HEK293 (cell line): Measurements from ENCODE around the gene ZFP36.

Experiments
- CTCF ChIA-PET: fragments of 350-600 bp; formaldehyde crosslinking; extraction: SDS; loops from one replicate; lab custom pipeline; 2021; ENCODE audit warnings: antibody characterized with exemption; lab: Yijun Ruan, JAX
- POLR2A ChIA-PET: fragments of 300-600 bp; formaldehyde crosslinking; extraction: SDS; loops from one replicate; lab custom pipeline; 2020; ENCODE audit warnings: antibody characterized with exemption, inconsistent platforms; lab: Yijun Ruan, JAX
- H3K27ac ChIP-seq: fragments of 200-500 bp; sonication (Bioruptor generic); 2 replicates; pipeline ENCODE4 v1.5.1; 2014; ENCODE audit warnings: low read depth, low read length, control low read depth, inconsistent platforms; ENCODE audit errors: extremely low read depth
- H3K36me3 ChIP-seq, 2 experiments: fragments of 200-500 bp in 1 of 2; sonication (Bioruptor generic) in 1 of 2; 1 replicate in 1 of 2; 2 replicates in 1 of 2; pipeline ENCODE4 v1.5.1; 2014 to 2017; ENCODE audit warnings: inconsistent platforms in 2 of 2, low read length in 2 of 2; ENCODE audit not compliant: control insufficient read depth in 2 of 2, insufficient read depth in 1 of 2
- H3K4me1 ChIP-seq: fragments of 200-500 bp; sonication (Bioruptor generic); 2 replicates; pipeline ENCODE4 v1.5.1; 2014; ENCODE audit warnings: mild to moderate bottlenecking, low read length, inconsistent platforms; ENCODE audit not compliant: control insufficient read depth, insufficient read depth
- H3K4me3 ChIP-seq: 2 replicates; pipeline ENCODE4 v1.5.1; 2011; ENCODE audit warnings: low read depth, mild to moderate bottlenecking, control low read depth, low read length, moderate library complexity
- H3K9me3 ChIP-seq: fragments of 200-500 bp; sonication (Bioruptor generic); 2 replicates; pipeline ENCODE4 v1.5.1; 2014; ENCODE audit warnings: low read depth, low read length, inconsistent platforms; ENCODE audit not compliant: control insufficient read depth, insufficient read depth
- BCL11A ChIP-seq: fragments of 450-650 bp; formaldehyde crosslinking; IDR thresholded peaks from 2 replicates; pipeline ENCODE4 v1.5.1; 2016; ENCODE audit warnings: low read depth, missing biosample characterization, missing genetic modification characterization
- HOXA7 ChIP-seq: sonication (generic); formaldehyde crosslinking; IDR thresholded peaks from 2 replicates; pipeline ENCODE4 v1.8.1; 2022; ENCODE audit warnings: missing genetic modification reagents, borderline replicate concordance
- REST ChIP-seq: fragments of 450-650 bp; formaldehyde crosslinking; IDR thresholded peaks from 2 replicates; pipeline ENCODE4 v1.5.1; 2016; ENCODE audit warnings: missing biosample characterization, missing genetic modification characterization
- SCRT1 ChIP-seq: fragments of 450-650 bp; formaldehyde crosslinking; IDR thresholded peaks from 2 replicates; pipeline ENCODE4 v1.5.1; 2016; ENCODE audit warnings: missing biosample characterization, missing genetic modification characterization, borderline replicate concordance
- SP2 ChIP-seq: fragments of 450-650 bp; formaldehyde crosslinking; IDR thresholded peaks from 2 replicates; pipeline ENCODE4 v1.5.1; 2016; ENCODE audit warnings: missing biosample characterization, missing genetic modification characterization
- TCF7L2 ChIP-seq: IDR thresholded peaks from 2 replicates; pipeline ENCODE4 v1.6.1; 2011; ENCODE audit warnings: low read depth, mild to moderate bottlenecking, inconsistent platforms, low read length, moderate library complexity, borderline replicate concordance
- ZBTB6 ChIP-seq: fragments of 450-650 bp; formaldehyde crosslinking; IDR thresholded peaks from 2 replicates; pipeline ENCODE4 v1.5.1; 2017; ENCODE audit warnings: missing biosample characterization, missing genetic modification characterization
- ZNF121 ChIP-seq: fragments of 450-650 bp; formaldehyde crosslinking; IDR thresholded peaks from 2 replicates; pipeline ENCODE4 v1.5.1; 2016; ENCODE audit warnings: missing biosample characterization, missing genetic modification characterization
- ZNF146 ChIP-seq: fragments of 450-650 bp; formaldehyde crosslinking; IDR thresholded peaks from 2 replicates; pipeline ENCODE4 v1.5.1; 2016; ENCODE audit warnings: missing biosample characterization, missing genetic modification characterization
- ZNF362 ChIP-seq: fragments of 450-650 bp; formaldehyde crosslinking; IDR thresholded peaks from 2 replicates; pipeline ENCODE4 v1.5.1; 2016; ENCODE audit warnings: missing biosample characterization, missing genetic modification characterization
- ZNF394 ChIP-seq: fragments of 450-650 bp; formaldehyde crosslinking; IDR thresholded peaks from 2 replicates; pipeline ENCODE4 v1.5.1; 2016; ENCODE audit warnings: missing biosample characterization, missing genetic modification characterization, mild to moderate bottlenecking, moderate library complexity, borderline replicate concordance
- ZNF48 ChIP-seq: fragments of 450-650 bp; formaldehyde crosslinking; IDR thresholded peaks from 2 replicates; pipeline ENCODE4 v1.5.1; 2016; ENCODE audit warnings: missing biosample characterization, missing genetic modification characterization
- ZNF558 ChIP-seq: fragments of 450-650 bp; formaldehyde crosslinking; IDR thresholded peaks from 2 replicates; pipeline ENCODE4 v1.5.1; 2016; ENCODE audit warnings: missing biosample characterization, missing genetic modification characterization
- ZNF561 ChIP-seq: fragments of 450-650 bp; IDR thresholded peaks from 2 replicates; pipeline ENCODE4 v1.5.1; 2018; ENCODE audit warnings: missing biosample characterization, missing genetic modification characterization, borderline replicate concordance
- ZNF596 ChIP-seq: fragments of 450-650 bp; IDR thresholded peaks from 2 replicates; pipeline ENCODE4 v1.5.0; 2018; ENCODE audit warnings: missing biosample characterization, mild to moderate bottlenecking, missing genetic modification characterization, moderate library complexity
- ZNF621 ChIP-seq: fragments of 450-650 bp; formaldehyde crosslinking; IDR thresholded peaks from 2 replicates; pipeline ENCODE4 v1.5.1; 2017; ENCODE audit warnings: missing biosample characterization, missing genetic modification characterization
- ZNF777 ChIP-seq: fragments of 450-650 bp; formaldehyde crosslinking; IDR thresholded peaks from 2 replicates; pipeline ENCODE4 v1.5.1; 2017; ENCODE audit warnings: missing biosample characterization, missing genetic modification characterization, borderline replicate concordance
- ZNF792 ChIP-seq: fragments of 450-650 bp; formaldehyde crosslinking; IDR thresholded peaks from 2 replicates; pipeline ENCODE4 v1.5.1; 2016; ENCODE audit warnings: missing biosample characterization, missing genetic modification characterization
- TF ChIP-seq, protein P1 (sequence below): fragments of 450-650 bp; formaldehyde crosslinking; optimal IDR thresholded peaks from 2 replicates; pipeline ENCODE3; 2016; ENCODE audit warnings: missing biosample characterization, mild to moderate bottlenecking, missing genetic modification characterization
- TF ChIP-seq, protein P2 (sequence below): fragments of 450-650 bp; formaldehyde crosslinking; IDR thresholded peaks from 2 replicates; pipeline ENCODE4 v1.5.1; 2016; ENCODE audit warnings: missing biosample characterization, missing genetic modification characterization

Gene ZFP36

GRCh38 chr19:39444598-39445195 lies 38.0 kb downstream of the ZFP36 start:
- ChIA-PET CTCF (interaction anchor here (0.5 to 3.5 kb wide), 10 partner anchors 12 to 1106 kb away, joined by 3 to 9 read pairs (median 3); partner anchors contain the start of genes EID2B and TIMM50), POLR2A (interaction anchor here (0.6 to 8.1 kb wide), 32 partner anchors 9 to 981 kb away, joined by 3 to 199 read pairs (median 4); partner anchors contain the start of genes EID2B, MED29, PAF1 and RPS16)
- Histone ChIP-seq H3K27ac (peak overlapping the region; percentile 98), H3K36me3 (peaks cover 27 to 48% of the 10 kb centered on the region in 2 experiments), H3K4me1 (peaks cover 23% of the 10 kb centered on the region), H3K4me3 (peak overlapping the region; percentile 57), H3K9me3 (no peaks in the 10 kb centered on the region; the same call in 1 of the 2 replicates)
- TF ChIP-seq, protein P1, sequence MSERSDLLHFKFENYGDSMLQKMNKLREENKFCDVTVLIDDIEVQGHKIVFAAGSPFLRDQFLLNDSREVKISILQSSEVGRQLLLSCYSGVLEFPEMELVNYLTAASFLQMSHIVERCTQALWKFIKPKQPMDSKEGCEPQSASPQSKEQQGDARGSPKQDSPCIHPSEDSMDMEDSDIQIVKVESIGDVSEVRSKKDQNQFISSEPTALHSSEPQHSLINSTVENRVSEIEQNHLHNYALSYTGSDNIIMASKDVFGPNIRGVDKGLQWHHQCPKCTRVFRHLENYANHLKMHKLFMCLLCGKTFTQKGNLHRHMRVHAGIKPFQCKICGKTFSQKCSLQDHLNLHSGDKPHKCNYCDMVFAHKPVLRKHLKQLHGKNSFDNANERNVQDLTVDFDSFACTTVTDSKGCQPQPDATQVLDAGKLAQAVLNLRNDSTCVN (tag by site-specific recombination), result no peak
- TF ChIP-seq ZNF146 (0 out of 2 replicates have a peak, but pooled peaks have one; percentile 17), ZNF777 (no peak), ZNF792 (tag by site-specific recombination) (no peak), ZNF121 (peak; percentile 29; the same call in 1 of the 2 replicates), BCL11A (tag by site-specific recombination) (0 out of 2 replicates have a peak, but pooled peaks have one; percentile 8), TCF7L2 (no peak), SCRT1 (peak; percentile 7; the same call in 1 of the 2 replicates), SP2 (no peak), ZBTB6 (tag by site-specific recombination) (peak; percentile 54), ZNF394 (tag by site-specific recombination) (peak; percentile 37; the same call in 1 of the 2 replicates), ZNF596 (tag by site-specific recombination) (no peak)
- TF ChIP-seq, protein P2, sequence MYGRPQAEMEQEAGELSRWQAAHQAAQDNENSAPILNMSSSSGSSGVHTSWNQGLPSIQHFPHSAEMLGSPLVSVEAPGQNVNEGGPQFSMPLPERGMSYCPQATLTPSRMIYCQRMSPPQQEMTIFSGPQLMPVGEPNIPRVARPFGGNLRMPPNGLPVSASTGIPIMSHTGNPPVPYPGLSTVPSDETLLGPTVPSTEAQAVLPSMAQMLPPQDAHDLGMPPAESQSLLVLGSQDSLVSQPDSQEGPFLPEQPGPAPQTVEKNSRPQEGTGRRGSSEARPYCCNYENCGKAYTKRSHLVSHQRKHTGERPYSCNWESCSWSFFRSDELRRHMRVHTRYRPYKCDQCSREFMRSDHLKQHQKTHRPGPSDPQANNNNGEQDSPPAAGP (tag by site-specific recombination), result peak; percentile 18; the same call in 1 of the 2 replicates

DNA sequence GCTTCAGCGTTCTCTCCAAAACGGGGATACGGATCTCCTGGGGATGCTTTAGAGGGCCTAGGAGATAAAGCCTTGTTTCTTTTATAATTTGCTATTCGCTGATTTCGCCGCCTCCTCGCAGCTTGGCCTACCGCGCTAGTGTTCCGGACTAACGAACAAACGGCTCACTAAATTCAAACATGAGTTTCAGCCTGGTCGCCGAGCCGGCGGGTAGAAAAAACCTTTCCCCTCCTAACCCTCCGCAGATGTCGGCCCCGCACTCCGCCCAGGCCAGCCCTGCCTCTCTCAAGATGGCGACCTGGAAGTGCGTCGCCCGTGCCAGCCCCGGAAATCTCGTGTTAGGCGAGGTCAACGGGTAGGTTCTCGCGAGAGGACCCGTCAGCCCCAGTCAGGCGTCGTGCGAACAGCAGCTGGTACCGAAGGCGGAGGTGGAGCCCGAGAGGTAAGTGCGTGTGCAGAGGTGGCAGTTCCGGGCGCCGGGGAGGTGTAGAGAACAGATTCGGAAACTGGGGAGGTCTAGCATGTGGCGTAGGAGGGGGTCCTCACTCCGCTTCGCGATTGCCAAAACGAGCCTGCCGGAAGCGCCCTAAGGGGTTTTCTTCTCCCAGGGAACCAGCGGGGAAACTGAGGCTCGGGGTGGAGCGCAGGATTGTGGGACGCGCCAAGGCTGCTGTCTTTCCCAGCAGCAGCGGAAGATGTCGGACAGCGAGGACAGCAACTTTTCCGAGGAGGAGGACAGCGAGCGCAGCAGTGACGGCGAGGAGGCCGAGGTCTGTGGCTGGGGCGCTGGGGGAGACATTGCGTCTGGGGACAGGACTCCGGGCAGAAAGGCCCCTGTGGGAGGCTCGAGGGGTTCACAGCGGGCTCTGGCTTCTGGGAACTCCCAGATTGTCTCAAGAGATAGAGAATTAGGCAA lies 38.8 kb downstream of the ZFP36 start, which contains the start of gene SUPT5H:
TSS of gene SUPT5H (plus strand) at position 387 of the 916 bp plus-strand sequence. CDS start at position 696, 309 bp downstream.
- ChIA-PET POLR2A (interaction anchor here (0.5 to 8.1 kb wide), 27 partner anchors 10 to 980 kb away, joined by 3 to 199 read pairs (median 4); partner anchors contain the start of genes EID2B, MED29, PAF1 and RPS16), CTCF (interaction anchor here (0.6 to 3.5 kb wide), 7 partner anchors 27 to 227 kb away, joined by 3 to 9 read pairs (median 3); partner anchors contain the start of gene TIMM50)
- Histone ChIP-seq H3K27ac (peak within 1 kb of the TSS; percentile 98), H3K4me1 (peaks cover 23% of the 10 kb centered on the region), H3K4me3 (peak within 1 kb of the TSS; percentile 57), H3K9me3 (no peaks in the 10 kb centered on the region; the same call in 1 of the 2 replicates), H3K36me3 (peaks cover 34 to 56% of the 10 kb centered on the region in 2 experiments)
- TF ChIP-seq ZNF561 (tag by site-specific recombination) (peak; percentile 88), ZNF558 (tag by site-specific recombination) (no peak; the same call in 1 of the 2 replicates), ZNF48 (no peak), ZNF362 (tag by site-specific recombination) (peak; percentile 99), REST (tag by site-specific recombination) (peak; percentile 97), ZNF621 (no peak), HOXA7 (CRISPR knock-in tag) (0 out of 2 replicates have a peak, but pooled peaks have one; percentile 61)
